NCI-H1048 (cell line): Measurements from ENCODE around the gene KCTD1.

Experiments used
- DNase-seq: peaks from one replicate; lab custom pipeline; 2025; lab: John Stamatoyannopoulos, UW

KCTD1 gene

GRCh38 chr18:26480897-26481795 lies 67.2 kb downstream of the KCTD1 start:
- DNase-seq, result no peak

GRCh38 chr18:26479681-26480079 lies 68.7 kb downstream of the KCTD1 start:
- no peak for DNase-seq

GRCh38 chr18:26479065-26479680 lies 69.2 kb downstream of the KCTD1 start:
- DNase-seq, result no peak

GRCh38 chr18:26477828-26478466 lies 70.4 kb downstream of the KCTD1 start:
- DNase-seq, result no peak

GRCh38 chr18:26476697-26477096 lies 71.7 kb downstream of the KCTD1 start:
- no peak for DNase-seq

- no peak for DNase-seq
Measured at GRCh38 chr18:26474542-26474941, 73.8 kb downstream of the KCTD1 start.

- no peak for DNase-seq
Measured at GRCh38 chr18:26473672-26474071, 74.7 kb downstream of the KCTD1 start.

GRCh38 chr18:26471826-26472225 lies 76.5 kb downstream of the KCTD1 start:
- DNase-seq, result no peak

- DNase-seq, result no peak
Measured at GRCh38 chr18:26471027-26471426, 77.3 kb downstream of the KCTD1 start.

- peak; percentile 68 for DNase-seq
Measured at GRCh38 chr18:26470011-26470637, 78.2 kb downstream of the KCTD1 start.

GRCh38 chr18:26468931-26469340 lies 79.4 kb downstream of the KCTD1 start:
- DNase-seq, result peak; percentile 19

GRCh38 chr18:26466026-26466425 lies 82.3 kb downstream of the KCTD1 start:
- DNase-seq, result no peak

GRCh38 chr18:26465431-26465830 lies 82.9 kb downstream of the KCTD1 start:
- DNase-seq, result no peak

- no peak for DNase-seq
Measured at GRCh38 chr18:26464128-26465011, 84.0 kb downstream of the KCTD1 start.

GRCh38 chr18:26462355-26462754 lies 86.0 kb downstream of the KCTD1 start:
- no peak for DNase-seq

GRCh38 chr18:26461405-26461804 lies 86.9 kb downstream of the KCTD1 start:
- no peak for DNase-seq

GRCh38 chr18:26460449-26461091 lies 87.8 kb downstream of the KCTD1 start:
- DNase-seq, result no peak

GRCh38 chr18:26459884-26460283 lies 88.5 kb downstream of the KCTD1 start:
- no peak for DNase-seq

- DNase-seq, result no peak
Measured at GRCh38 chr18:26459340-26459739, 89.0 kb downstream of the KCTD1 start.

- no peak for DNase-seq
Measured at GRCh38 chr18:26458526-26459232, 89.7 kb downstream of the KCTD1 start.
